Measurements from ENCODE around the gene DNAH8. TPM values are rescaled to one million over a fixed set of nuclear protein-coding genes. Genes with fewer than 3 reads are reported as not detected.
"Not testable (repeated sequence)": the region's sequence is repeated elsewhere in the genome, so short reads cannot be mapped to it uniquely, and the experiment has no call there.

Gene DNAH8
- total RNA-seq, 3 donors from 2014 or later (not counting 1 experiment from before 2014, with no cell fraction given): 0.10 TPM; not detected in 2

- Mint-ChIP-seq H3K4me1 (peaks cover 15 to 47% of the 10 kb centered on the region in 2 donors), H3K36me3 (peaks cover 8% of the 10 kb centered on the region), H3K9me3 (peaks cover 4 to 9% of the 10 kb centered on the region in 2 donors), H3K27ac (peak overlapping the region in 1 of 2 donors; percentile 54), H3K27me3 (ENCODE audit: low read depth in 2 of 2) (no peaks in the 10 kb centered on the region), H3K4me3 (no peak overlapping the region)
- Histone ChIP-seq H3K4me3 (ENCODE audit: low read length) (no peak overlapping the region), H3K36me3 (ENCODE audit: control insufficient read depth, insufficient read depth, low read length) (no peaks in the 10 kb centered on the region), H3K27ac (ENCODE audit: low read length) (no peak overlapping the region), H3K27me3 (ENCODE audit: control insufficient read depth, insufficient read depth, low read length) (no peaks in the 10 kb centered on the region), H3K9me3 (ENCODE audit: control insufficient read depth, insufficient read depth, low read length) (peaks cover 8% of the 10 kb centered on the region), H3K4me1 (ENCODE audit: control insufficient read depth, insufficient read depth, low read length) (peaks cover 6% of the 10 kb centered on the region)
- ATAC-seq (no peak), DNase-seq (no peak)
- 54% methylated on average over 2 of the region's 3 CpGs for WGBS (ENCODE audit: insufficient coverage)
- no peak for TF ChIP-seq CTCF (IDR thresholded peaks at IDR 0.05)
- intact Hi-C loops (cut with micrococcal nuclease): no loop called here
Observed at GRCh38 chr6:38697846-38698245, 17.3 kb upstream of the DNAH8 start.

GRCh38 chr6:38699702-38700101, 15.4 kb upstream of the DNAH8 start:
- H3K27ac Mint-ChIP-seq; H3K9me3 ChIP-seq (ENCODE audit: control insufficient read depth, insufficient read depth, low read length); DNase-seq; H3K36me3 Mint-ChIP-seq; H3K36me3 ChIP-seq (ENCODE audit: control insufficient read depth, insufficient read depth, low read length); H3K27me3 ChIP-seq (ENCODE audit: control insufficient read depth, insufficient read depth, low read length); H3K27ac ChIP-seq (ENCODE audit: low read length); H3K4me3 Mint-ChIP-seq; H3K4me3 ChIP-seq (ENCODE audit: low read length); H3K9me3 Mint-ChIP-seq; H3K4me1 ChIP-seq (ENCODE audit: control insufficient read depth, insufficient read depth, low read length); ATAC-seq; H3K27me3 Mint-ChIP-seq (ENCODE audit: low read depth in 2 of 2): not testable (repeated sequence)
- peaks cover 20 to 53% of the 10 kb centered on the region in 2 donors for H3K4me1 Mint-ChIP-seq
- WGBS (ENCODE audit: insufficient coverage): 100% methylated on average over 2 of the region's 3 CpGs
- intact Hi-C loops (cut with micrococcal nuclease): loop anchor here (5.0 kb wide), 1 partner anchor 832 kb away; no protein-coding TSS in a partner anchor

- WGBS (ENCODE audit: insufficient coverage): 83% methylated on average over 2 of the region's 3 CpGs
- Mint-ChIP-seq H3K27ac (peak overlapping the region; percentile 87 to 96), H3K27me3 (ENCODE audit: low read depth in 2 of 2) (peaks cover 5 to 7% of the 10 kb centered on the region in 2 donors), H3K4me3 (peak overlapping the region; percentile 95), H3K9me3 (peaks cover 4 to 9% of the 10 kb centered on the region in 2 donors), H3K4me1 (peaks cover 20 to 47% of the 10 kb centered on the region in 2 donors), H3K36me3 (peaks cover 8% of the 10 kb centered on the region)
- no peak overlapping the region for H3K4me3 ChIP-seq (ENCODE audit: low read length)
- ATAC-seq (no peak), DNase-seq (peak in 1 of 2 donors; percentile 12)
- peaks cover 8% of the 10 kb centered on the region for H3K9me3 ChIP-seq (ENCODE audit: control insufficient read depth, insufficient read depth, low read length)
- intact Hi-C loops (cut with micrococcal nuclease): loop anchor here (5.0 kb wide), 1 partner anchor 834 kb away; no protein-coding TSS in a partner anchor
- no peak overlapping the region for H3K27ac ChIP-seq (ENCODE audit: low read length)
- no peak for TF ChIP-seq CTCF (IDR thresholded peaks at IDR 0.05)
- peaks cover 6% of the 10 kb centered on the region for H3K4me1 ChIP-seq (ENCODE audit: control insufficient read depth, insufficient read depth, low read length)
- H3K36me3 ChIP-seq (ENCODE audit: control insufficient read depth, insufficient read depth, low read length): no peaks in the 10 kb centered on the region
- peaks cover 3% of the 10 kb centered on the region for H3K27me3 ChIP-seq (ENCODE audit: control insufficient read depth, insufficient read depth, low read length)
Observed at GRCh38 chr6:38701551-38701950, 13.6 kb upstream of the DNAH8 start.

GRCh38 chr6:38702558-38703397, 12.3 kb upstream of the DNAH8 start, which contains the start of gene GLO1:
GLO1 (minus strand) TSS chr6:38703145; CDS start chr6:38703054, 91 bp downstream.
- under 1% methylated on average over 52 of the region's 53 CpGs for WGBS (ENCODE audit: insufficient coverage)
- TF ChIP-seq CTCF (IDR thresholded peaks at IDR 0.05): no peak
- Mint-ChIP-seq H3K4me1 (peaks cover 20 to 45% of the 10 kb centered on the region in 2 donors), H3K27ac (peak within 1 kb of the TSS; percentile 87 to 96), H3K9me3 (peaks cover 4 to 9% of the 10 kb centered on the region in 2 donors), H3K36me3 (peaks cover 8% of the 10 kb centered on the region), H3K27me3 (ENCODE audit: low read depth in 2 of 2) (peaks cover 14 to 18% of the 10 kb centered on the region in 2 donors), H3K4me3 (peak within 1 kb of the TSS; percentile 95)
- H3K27me3 ChIP-seq (ENCODE audit: control insufficient read depth, insufficient read depth, low read length): peaks cover 3% of the 10 kb centered on the region
- H3K36me3 ChIP-seq (ENCODE audit: control insufficient read depth, insufficient read depth, low read length): no peaks in the 10 kb centered on the region
- peaks cover 6% of the 10 kb centered on the region for H3K4me1 ChIP-seq (ENCODE audit: control insufficient read depth, insufficient read depth, low read length)
- peak within 1 kb of the TSS; percentile 85 for H3K27ac ChIP-seq (ENCODE audit: low read length)
- H3K9me3 ChIP-seq (ENCODE audit: control insufficient read depth, insufficient read depth, low read length): peaks cover 8% of the 10 kb centered on the region
- ATAC-seq (peak; percentile 99 to 100 (median 99)), DNase-seq (peak; percentile 91 to 98)
- H3K4me3 ChIP-seq (ENCODE audit: low read length): peak within 1 kb of the TSS; percentile 74
- intact Hi-C loops (cut with micrococcal nuclease): loop anchor here (5.0 kb wide), 1 partner anchor 835 kb away; no protein-coding TSS in a partner anchor
